Tibial artery (tissue), 4 donors: ENCODE measurements around the gene LMF1.

Experiments used
- DNase-seq, 2 donors: peaks; one replicate each; pipeline ENCODE4 v3.0.0-alpha.2; 2019
- H3K27ac ChIP-seq, 2 donors: fragments of 200-600 bp; sonication (generic) in 1 of 2; 1 replicate in 1 of 2; 2 replicates in 1 of 2; pipeline ENCODE4 v1.5.1; 2018 to 2019; ENCODE audit warnings: mild to moderate bottlenecking in 1 of 2
- H3K27me3 ChIP-seq, 2 donors: fragments of 200-600 bp; sonication (generic) in 1 of 2; one replicate each; pipeline versions ENCODE4 v1.5.1 to v1.6.0; 2016 to 2019
- H3K36me3 ChIP-seq, 3 donors: fragments of 200-600 bp; sonication (generic) in 2 of 3; one replicate each; pipeline ENCODE4 v1.5.1; 2016 to 2019; ENCODE audit warnings: mild to moderate bottlenecking in 2 of 3
- H3K4me1 ChIP-seq, 4 donors: fragments of 200-600 bp; sonication (generic) in 2 of 4; 1 replicate in 3 of 4; 2 replicates in 1 of 4; pipeline ENCODE4 v1.5.1; 2016 to 2019
- H3K4me3 ChIP-seq, 2 donors: fragments of 200-600 bp; sonication (generic) in 1 of 2; 1 replicate in 1 of 2; 2 replicates in 1 of 2; pipeline ENCODE4 v1.5.1; 2018 to 2019; ENCODE audit warnings: mild to moderate bottlenecking in 2 of 2
- H3K9me3 ChIP-seq, 3 donors: fragments of 200-600 bp; sonication (generic) in 1 of 3; one replicate each; pipeline ENCODE4 v1.5.1; 2016 to 2019
- intact Hi-C: fragments of 100-400 bp; cut with DNase I; formaldehyde crosslinking; loops from one replicate; pipeline ENCODE4 v1.15.0; 2023; ENCODE audit warnings: low total_unique reads
- TF ChIP-seq, protein P1 (sequence below), 2 experiments: fragments of 200-600 bp in 1 of 2; fragments of 450-650 bp in 1 of 2; IDR thresholded peaks; one replicate each; pipeline ENCODE4 v1.5.1; 2017 to 2019; ENCODE audit warnings: antibody characterized with exemption in 2 of 2, mild to moderate bottlenecking in 1 of 2, moderate library complexity in 1 of 2

Gene LMF1

DNA sequence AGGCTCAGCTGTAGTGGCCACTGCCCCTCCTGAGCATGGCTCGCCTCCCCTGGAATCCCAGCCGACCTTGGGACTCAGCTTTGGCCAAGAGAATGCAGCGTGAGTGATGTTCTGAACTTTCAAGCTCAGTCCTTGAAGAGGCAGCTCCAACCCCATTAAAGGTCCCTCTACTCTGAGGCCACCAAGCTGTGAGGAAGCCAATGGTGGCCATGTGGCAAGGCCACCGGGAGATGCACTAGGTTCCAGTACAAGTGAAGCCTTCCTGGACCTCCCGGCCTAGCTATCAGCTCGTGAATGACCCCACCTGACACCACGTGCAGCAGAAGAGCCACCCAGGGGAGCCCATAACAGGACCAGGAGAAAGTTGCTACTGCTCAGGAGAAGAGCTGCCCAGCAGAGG lies 88.5 kb downstream of the LMF1 start:
- no peak overlapping the region for H3K27ac ChIP-seq
- intact Hi-C loops: no loop called here
- no peaks in the 10 kb centered on the region for H3K4me1 ChIP-seq
- H3K9me3 ChIP-seq: peaks cover 0 to 19% (median 12%) of the 10 kb centered on the region in 3 donors
- H3K27me3 ChIP-seq: no peaks in the 10 kb centered on the region
- peaks cover 20 to 57% (median 20%) of the 10 kb centered on the region in 3 donors for H3K36me3 ChIP-seq
- no peak overlapping the region for H3K4me3 ChIP-seq
- TF ChIP-seq, protein P1, sequence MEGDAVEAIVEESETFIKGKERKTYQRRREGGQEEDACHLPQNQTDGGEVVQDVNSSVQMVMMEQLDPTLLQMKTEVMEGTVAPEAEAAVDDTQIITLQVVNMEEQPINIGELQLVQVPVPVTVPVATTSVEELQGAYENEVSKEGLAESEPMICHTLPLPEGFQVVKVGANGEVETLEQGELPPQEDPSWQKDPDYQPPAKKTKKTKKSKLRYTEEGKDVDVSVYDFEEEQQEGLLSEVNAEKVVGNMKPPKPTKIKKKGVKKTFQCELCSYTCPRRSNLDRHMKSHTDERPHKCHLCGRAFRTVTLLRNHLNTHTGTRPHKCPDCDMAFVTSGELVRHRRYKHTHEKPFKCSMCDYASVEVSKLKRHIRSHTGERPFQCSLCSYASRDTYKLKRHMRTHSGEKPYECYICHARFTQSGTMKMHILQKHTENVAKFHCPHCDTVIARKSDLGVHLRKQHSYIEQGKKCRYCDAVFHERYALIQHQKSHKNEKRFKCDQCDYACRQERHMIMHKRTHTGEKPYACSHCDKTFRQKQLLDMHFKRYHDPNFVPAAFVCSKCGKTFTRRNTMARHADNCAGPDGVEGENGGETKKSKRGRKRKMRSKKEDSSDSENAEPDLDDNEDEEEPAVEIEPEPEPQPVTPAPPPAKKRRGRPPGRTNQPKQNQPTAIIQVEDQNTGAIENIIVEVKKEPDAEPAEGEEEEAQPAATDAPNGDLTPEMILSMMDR (IDR thresholded peaks at IDR 0.05): no peak
- DNase-seq: peak in 1 of 2 donors; percentile 5

DNA sequence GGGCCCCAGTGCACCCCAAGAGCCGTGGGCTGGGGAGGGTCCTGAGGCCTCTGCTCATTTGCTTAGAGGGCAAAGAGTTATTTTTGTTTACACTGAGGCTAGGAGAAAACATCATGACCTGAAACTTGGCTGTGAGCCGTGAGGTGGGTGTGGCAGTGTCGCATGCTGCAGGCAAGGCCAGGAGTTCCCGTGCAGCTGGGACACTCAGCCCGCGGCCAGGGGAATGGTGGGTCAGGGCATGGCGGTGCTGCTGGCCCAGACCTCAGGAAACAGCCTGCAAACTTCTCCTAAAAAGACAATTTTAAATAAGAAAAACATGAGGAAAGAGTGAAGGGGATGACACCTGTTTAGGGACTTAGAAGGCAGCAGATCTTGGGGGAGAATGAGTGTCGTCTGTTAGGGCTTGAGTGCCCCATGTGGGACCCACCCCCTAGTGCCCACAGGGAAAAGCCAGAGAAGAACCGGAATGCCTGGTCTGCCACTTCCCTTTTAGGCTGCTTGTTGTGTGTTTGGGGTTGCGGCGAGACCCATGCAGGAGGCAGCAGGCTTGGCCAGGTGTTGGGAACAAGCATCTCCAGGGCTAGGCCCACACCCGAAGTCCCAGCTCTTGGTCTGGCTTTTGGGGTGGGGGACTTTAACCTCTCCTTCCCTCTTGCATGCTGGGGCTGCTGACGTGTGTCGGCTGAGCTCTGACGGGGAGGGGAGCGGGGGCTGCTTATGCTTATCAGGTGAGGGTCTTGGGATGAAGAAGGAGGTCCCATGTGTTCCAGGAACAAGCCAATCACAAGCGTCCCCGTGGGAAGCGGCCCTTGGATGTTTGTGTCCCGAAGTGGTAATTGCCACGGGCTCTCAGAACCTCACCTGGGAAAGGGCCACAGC lies 89.3 kb downstream of the LMF1 start:
- H3K9me3 ChIP-seq: peaks cover 0 to 19% (median 12%) of the 10 kb centered on the region in 3 donors
- H3K4me1 ChIP-seq: no peaks in the 10 kb centered on the region
- no peak overlapping the region for H3K4me3 ChIP-seq
- no peak overlapping the region for H3K27ac ChIP-seq
- intact Hi-C loops: no loop called here
- peak in 1 of 2 donors; percentile 48 for DNase-seq
- H3K36me3 ChIP-seq: peaks cover 20 to 62% (median 20%) of the 10 kb centered on the region in 3 donors
- TF ChIP-seq, protein P1 (IDR thresholded peaks at IDR 0.05): no peak
- no peaks in the 10 kb centered on the region for H3K27me3 ChIP-seq

DNA sequence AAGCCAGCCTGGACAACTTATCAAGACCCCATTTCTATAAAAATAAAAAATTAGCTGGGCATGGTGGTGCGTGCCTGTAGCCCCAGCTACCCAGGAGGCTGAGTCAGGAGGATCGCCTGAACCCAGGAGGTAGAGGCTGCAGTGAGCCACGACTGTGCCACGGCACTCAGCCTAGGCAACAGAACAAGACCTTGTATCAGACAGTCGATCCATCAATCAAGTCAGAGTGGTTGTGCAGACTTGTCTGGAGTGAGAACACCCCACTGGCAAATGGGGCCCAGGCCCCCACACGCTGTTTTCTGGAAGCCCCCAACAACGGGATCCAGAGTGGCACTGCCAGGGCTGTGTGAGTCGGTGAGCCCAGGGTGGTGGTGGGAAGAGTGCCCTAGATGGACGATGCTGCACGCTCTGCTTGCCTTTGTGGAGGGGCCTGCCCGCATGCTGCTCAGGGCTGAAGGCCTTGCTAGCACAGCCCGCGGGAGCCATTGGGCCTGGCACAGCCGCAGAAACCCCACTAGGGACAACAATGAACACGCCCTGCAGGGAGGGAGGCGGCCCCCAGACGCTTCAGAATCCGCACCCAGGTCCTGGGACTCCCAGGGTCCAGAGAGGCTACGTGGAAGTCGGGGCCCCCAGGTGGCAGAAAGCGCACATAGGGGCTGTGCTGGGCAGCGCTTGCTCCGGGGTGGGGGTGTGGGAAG lies 90.2 kb downstream of the LMF1 start:
- Histone ChIP-seq H3K27me3 (no peaks in the 10 kb centered on the region), H3K4me3 (no peak overlapping the region), H3K27ac (no peak overlapping the region), H3K36me3 (peaks cover 20 to 70% (median 20%) of the 10 kb centered on the region in 3 donors), H3K9me3 (peaks cover 0 to 19% (median 12%) of the 10 kb centered on the region in 3 donors), H3K4me1 (no peaks in the 10 kb centered on the region)
- TF ChIP-seq, protein P1 (IDR thresholded peaks at IDR 0.05): no peak
- intact Hi-C loops: no loop called here
- no peak for DNase-seq

DNA sequence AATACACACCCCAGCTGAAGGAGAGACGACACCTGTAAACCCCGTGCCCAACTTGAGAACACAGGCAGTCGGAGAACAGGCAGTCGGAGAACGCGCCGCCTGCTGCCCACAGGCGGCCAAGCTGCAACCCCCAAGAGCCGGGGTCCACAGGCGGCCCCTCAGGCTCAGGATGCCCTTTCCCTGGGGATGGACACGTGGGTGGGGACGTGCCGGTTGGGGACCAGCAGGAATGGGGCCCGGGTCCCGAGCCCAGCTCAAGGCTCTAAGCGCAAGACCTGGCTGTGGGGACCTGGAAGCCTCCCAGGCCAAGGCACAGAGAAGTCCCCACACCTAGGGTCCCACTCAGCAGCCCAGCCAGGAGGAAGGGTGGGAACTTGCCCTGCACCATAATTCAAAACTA lies 90.8 kb downstream of the LMF1 start:
- intact Hi-C loops: no loop called here
- Histone ChIP-seq H3K4me1 (no peaks in the 10 kb centered on the region), H3K36me3 (peaks cover 14 to 70% (median 18%) of the 10 kb centered on the region in 3 donors), H3K27me3 (no peaks in the 10 kb centered on the region), H3K9me3 (peaks cover 0 to 13% (median 12%) of the 10 kb centered on the region in 3 donors), H3K27ac (no peak overlapping the region), H3K4me3 (no peak overlapping the region)
- DNase-seq: no peak
- TF ChIP-seq, protein P1 (IDR thresholded peaks at IDR 0.05): no peak

DNA sequence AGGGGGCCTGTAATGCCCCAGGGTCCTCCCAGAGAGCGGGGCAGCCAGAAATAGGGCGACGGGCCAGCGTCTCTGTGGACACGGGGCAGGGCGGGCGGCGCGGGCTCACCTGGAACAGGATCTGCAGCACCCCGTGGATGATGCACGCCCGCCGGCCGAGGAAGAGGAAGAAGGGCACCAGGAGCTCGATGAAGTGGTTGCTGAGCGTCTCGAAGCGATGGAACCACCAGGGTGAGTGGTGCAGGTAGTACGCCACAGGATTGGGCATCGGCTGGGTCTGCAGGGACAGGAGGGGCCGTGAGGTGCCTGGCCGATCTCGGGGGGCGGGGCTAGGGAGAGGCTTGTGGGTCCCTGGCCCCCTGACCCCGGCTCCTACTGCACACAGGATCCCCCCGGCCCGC lies 91.3 kb downstream of the LMF1 start:
- Histone ChIP-seq H3K36me3 (peaks cover 9 to 70% (median 12%) of the 10 kb centered on the region in 3 donors), H3K4me1 (no peaks in the 10 kb centered on the region), H3K27ac (no peak overlapping the region), H3K27me3 (no peaks in the 10 kb centered on the region), H3K4me3 (no peak overlapping the region), H3K9me3 (peaks cover 0 to 9% (median 8%) of the 10 kb centered on the region in 3 donors)
- intact Hi-C loops: no loop called here
- TF ChIP-seq, protein P1 (IDR thresholded peaks at IDR 0.05): no peak
- no peak for DNase-seq
